ENCODE measurements around the gene PPP1R18. TPM values are rescaled to one million over a fixed set of nuclear protein-coding genes. Genes with fewer than 3 reads are reported as not detected.
A peak's percentile ranks its signal among the peaks of the same experiment; 100 is the strongest.

Gene PPP1R18
- total and polyA plus RNA-seq, 9 of the 15 experiments (the other 6 are each of a cell fraction or from before 2014, with no cell fraction given) = 12.0 to 99.2 (median 42.6) TPM

- no peak for TF ChIP-seq GABPB1 (CRISPR knock-in tag; IDR thresholded peaks at IDR 0.05)
- TF ChIP-seq ZNF224 (CRISPR knock-in tag; IDR thresholded peaks at IDR 0.05) = no peak
- no peak for TF ChIP-seq HOXB6 (CRISPR knock-in tag; IDR thresholded peaks at IDR 0.05; ENCODE audit: borderline replicate concordance)
- TF ChIP-seq SIN3A (IDR thresholded peaks at IDR 0.05; ENCODE audit: borderline replicate concordance in 2 of 2, control insufficient read depth in 1 of 2, low read depth in 2 of 2, low read length in 2 of 2) = peak; percentile 16 to 34; a peak in 1 of 4 replicates
- 0 out of 2 replicates have a peak, but pooled peaks have one; percentile 24 for TF ChIP-seq CHD2 (IDR thresholded peaks at IDR 0.05; ENCODE audit: low read depth, low read length)
- no peak for TF ChIP-seq FOXJ3 (CRISPR knock-in tag; IDR thresholded peaks at IDR 0.05)
- TF ChIP-seq DEAF1 (CRISPR knock-in tag; IDR thresholded peaks at IDR 0.05) = no peak
- no peak for TF ChIP-seq NFATC3 (IDR thresholded peaks at IDR 0.05)
- TF ChIP-seq PRDM10 (IDR thresholded peaks at IDR 0.05; ENCODE audit: partially characterized antibody) = no peak
- TF ChIP-seq, protein P1, sequence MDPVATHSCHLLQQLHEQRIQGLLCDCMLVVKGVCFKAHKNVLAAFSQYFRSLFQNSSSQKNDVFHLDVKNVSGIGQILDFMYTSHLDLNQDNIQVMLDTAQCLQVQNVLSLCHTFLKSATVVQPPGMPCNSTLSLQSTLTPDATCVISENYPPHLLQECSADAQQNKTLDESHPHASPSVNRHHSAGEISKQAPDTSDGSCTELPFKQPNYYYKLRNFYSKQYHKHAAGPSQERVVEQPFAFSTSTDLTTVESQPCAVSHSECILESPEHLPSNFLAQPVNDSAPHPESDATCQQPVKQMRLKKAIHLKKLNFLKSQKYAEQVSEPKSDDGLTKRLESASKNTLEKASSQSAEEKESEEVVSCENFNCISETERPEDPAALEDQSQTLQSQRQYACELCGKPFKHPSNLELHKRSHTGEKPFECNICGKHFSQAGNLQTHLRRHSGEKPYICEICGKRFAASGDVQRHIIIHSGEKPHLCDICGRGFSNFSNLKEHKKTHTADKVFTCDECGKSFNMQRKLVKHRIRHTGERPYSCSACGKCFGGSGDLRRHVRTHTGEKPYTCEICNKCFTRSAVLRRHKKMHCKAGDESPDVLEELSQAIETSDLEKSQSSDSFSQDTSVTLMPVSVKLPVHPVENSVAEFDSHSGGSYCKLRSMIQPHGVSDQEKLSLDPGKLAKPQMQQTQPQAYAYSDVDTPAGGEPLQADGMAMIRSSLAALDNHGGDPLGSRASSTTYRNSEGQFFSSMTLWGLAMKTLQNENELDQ (CRISPR knock-in tag; IDR thresholded peaks at IDR 0.05; ENCODE audit: borderline replicate concordance) = no peak
- peak; percentile 61; the same call in 1 of the 2 replicates for TF ChIP-seq ZFX (CRISPR knock-in tag; IDR thresholded peaks at IDR 0.05)
- TF ChIP-seq ESRRA (IDR thresholded peaks at IDR 0.05; ENCODE audit: borderline replicate concordance, low read depth) = no peak
- TF ChIP-seq ZFPM2 (CRISPR knock-in tag; IDR thresholded peaks at IDR 0.05) = no peak
These were observed 1.9 kb downstream of the PPP1R18 start (continued) for GRCh38 chr6:30684386-30685156.
